Testis (tissue), 3 donors: ENCODE results near the gene PARVG. TPM values are rescaled to one million over a fixed set of nuclear protein-coding genes. Genes with fewer than 3 reads are reported as not detected.
"Not testable (repeated sequence)": the region's sequence is repeated elsewhere in the genome, so short reads cannot be mapped to it uniquely, and the experiment has no call there.

ENCODE experiments used
- DNase-seq: peaks from one replicate; pipeline ENCODE4 v3.0.0-alpha.2; 2019
- H3K27ac ChIP-seq, 2 donors: fragments of 200-600 bp; sonication (generic); one replicate each; pipeline ENCODE4 v1.5.1; 2019
- H3K27me3 ChIP-seq: fragments of 200-600 bp; sonication (generic); one replicate; pipeline ENCODE4 v1.5.1; 2019
- H3K36me3 ChIP-seq: fragments of 200-600 bp; sonication (generic); one replicate; pipeline ENCODE4 v1.5.1; 2017; ENCODE audit warnings: low read depth; ENCODE audit errors: missing control alignments
- H3K4me1 ChIP-seq: fragments of 200-600 bp; sonication (generic); one replicate; pipeline ENCODE4 v1.5.1; 2019
- H3K4me3 ChIP-seq, 2 donors: fragments of 200-600 bp; sonication (generic); one replicate each; pipeline ENCODE4 v1.5.1; 2017 to 2019
- H3K9me3 ChIP-seq: fragments of 200-600 bp; sonication (generic); one replicate; pipeline ENCODE4 v1.5.1; 2017
- POLR2A ChIP-seq: fragments of 450-650 bp; IDR thresholded peaks from one replicate; pipeline ENCODE4 v1.6.1; 2017; ENCODE audit warnings: antibody characterized with exemption, mild to moderate bottlenecking, moderate library complexity
- WGBS, 2 donors: methylation state at CpG; one replicate each; pipeline ENCODE4 v1.1.5; 2018; 5-methylcytosine and 5-hydroxymethylcytosine counted together
- intact Hi-C: fragments of 100-400 bp; cut with DNase I; formaldehyde crosslinking; loops from one replicate; pipeline ENCODE4 v1.15.1; 2023; ENCODE audit warnings: low total_unique reads
- polyA plus RNA-seq: library from polyadenylated mRNA; stranded (reverse); fragments of 350-450 nt; fragmentation: Illumina TruSeq; extraction: RNeasy Lipid Tissue Mini Kit (QIAGEN cat#74804); gene quantifications from one replicate; pipeline ENCODE4 v1.2.3, GENCODE V29; 2014; ENCODE audit warnings: low read depth, low replicate concordance; ENCODE audit not compliant: insufficient read depth
- total RNA-seq, 2 donors: library from RNA; depleted of rRNA; stranded (reverse); fragments of >200 nt; gene quantifications; one replicate each; pipeline ENCODE4 v1.2.3, GENCODE V29; 2016
- TF ChIP-seq, protein P1 (sequence below), 3 experiments: fragments of 450-650 bp in 2 of 3; fragments of 200-600 bp in 1 of 3; sonication (generic) in 1 of 3; IDR thresholded peaks; one replicate each; pipeline ENCODE4 v1.5.1; 2016 to 2019; ENCODE audit warnings: antibody characterized with exemption in 3 of 3, mild to moderate bottlenecking in 2 of 3, moderate library complexity in 1 of 3

PARVG gene
- total and polyA plus RNA-seq, 3 donors from 2014 or later: 7.2 to 14.1 (median 9.7) TPM

DNA sequence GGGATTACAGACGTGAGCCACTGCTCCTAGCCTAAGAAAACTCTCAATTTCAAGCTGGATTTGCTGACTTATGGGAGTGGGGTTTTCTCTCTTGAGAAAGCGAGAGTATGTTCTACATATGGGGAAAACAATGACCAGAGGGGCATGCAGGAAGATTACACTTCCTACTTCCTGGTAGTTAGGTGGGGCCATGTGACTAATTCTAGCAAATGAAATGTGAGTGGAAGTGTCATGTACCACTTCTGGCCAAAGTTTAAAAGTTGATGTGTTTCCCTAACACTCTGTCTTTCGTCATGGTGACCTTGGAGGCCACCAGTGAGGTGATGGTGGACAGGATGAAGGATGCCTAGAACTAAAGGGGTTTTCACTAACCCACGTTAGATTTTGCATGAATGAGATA is 50.5 kb downstream of the PARVG start:
- intact Hi-C loops: no loop called here

DNA sequence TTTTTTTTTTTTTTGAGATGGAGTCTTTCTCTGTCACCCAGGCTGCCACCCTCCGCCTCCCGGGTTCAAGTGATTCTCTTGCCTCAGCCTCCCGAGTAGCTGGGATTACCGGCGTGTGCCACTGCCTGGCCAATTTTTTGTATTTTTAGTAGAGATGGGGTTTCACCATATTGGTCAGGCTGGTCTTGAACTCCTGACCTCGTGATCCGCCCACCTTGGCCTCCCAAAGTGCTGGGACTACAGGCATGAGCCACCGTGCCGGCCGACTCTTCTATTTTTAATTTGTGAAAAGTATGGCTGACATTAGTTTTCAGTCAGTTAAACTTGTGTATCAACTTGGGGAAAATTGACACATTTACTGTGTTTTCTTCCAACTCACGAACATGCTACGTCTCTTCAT is 53.6 kb downstream of the PARVG start:
- H3K9me3 ChIP-seq, H3K36me3 ChIP-seq, H3K27me3 ChIP-seq, DNase-seq, H3K4me1 ChIP-seq, intact Hi-C loops, H3K27ac ChIP-seq, H3K4me3 ChIP-seq: not testable (repeated sequence)
- WGBS, 2 donors: 85 to 94% methylated on average over 12 of the region's 12 CpGs

More for the DNA sequence above, 50.5 kb downstream of the PARVG start:
- Histone ChIP-seq H3K4me3 (no peak overlapping the region), H3K27me3 (no peaks in the 10 kb centered on the region), H3K4me1 (no peaks in the 10 kb centered on the region), H3K9me3 (no peaks in the 10 kb centered on the region), H3K36me3 (no peaks in the 10 kb centered on the region), H3K27ac (no peak overlapping the region)
- 79 to 82% methylated on average over 4 of the region's 4 CpGs for WGBS, 2 donors
- DNase-seq: no peak
- no peak for TF ChIP-seq POLR2A
- TF ChIP-seq, protein P1, sequence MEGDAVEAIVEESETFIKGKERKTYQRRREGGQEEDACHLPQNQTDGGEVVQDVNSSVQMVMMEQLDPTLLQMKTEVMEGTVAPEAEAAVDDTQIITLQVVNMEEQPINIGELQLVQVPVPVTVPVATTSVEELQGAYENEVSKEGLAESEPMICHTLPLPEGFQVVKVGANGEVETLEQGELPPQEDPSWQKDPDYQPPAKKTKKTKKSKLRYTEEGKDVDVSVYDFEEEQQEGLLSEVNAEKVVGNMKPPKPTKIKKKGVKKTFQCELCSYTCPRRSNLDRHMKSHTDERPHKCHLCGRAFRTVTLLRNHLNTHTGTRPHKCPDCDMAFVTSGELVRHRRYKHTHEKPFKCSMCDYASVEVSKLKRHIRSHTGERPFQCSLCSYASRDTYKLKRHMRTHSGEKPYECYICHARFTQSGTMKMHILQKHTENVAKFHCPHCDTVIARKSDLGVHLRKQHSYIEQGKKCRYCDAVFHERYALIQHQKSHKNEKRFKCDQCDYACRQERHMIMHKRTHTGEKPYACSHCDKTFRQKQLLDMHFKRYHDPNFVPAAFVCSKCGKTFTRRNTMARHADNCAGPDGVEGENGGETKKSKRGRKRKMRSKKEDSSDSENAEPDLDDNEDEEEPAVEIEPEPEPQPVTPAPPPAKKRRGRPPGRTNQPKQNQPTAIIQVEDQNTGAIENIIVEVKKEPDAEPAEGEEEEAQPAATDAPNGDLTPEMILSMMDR (IDR thresholded peaks at IDR 0.05): no peak

DNA sequence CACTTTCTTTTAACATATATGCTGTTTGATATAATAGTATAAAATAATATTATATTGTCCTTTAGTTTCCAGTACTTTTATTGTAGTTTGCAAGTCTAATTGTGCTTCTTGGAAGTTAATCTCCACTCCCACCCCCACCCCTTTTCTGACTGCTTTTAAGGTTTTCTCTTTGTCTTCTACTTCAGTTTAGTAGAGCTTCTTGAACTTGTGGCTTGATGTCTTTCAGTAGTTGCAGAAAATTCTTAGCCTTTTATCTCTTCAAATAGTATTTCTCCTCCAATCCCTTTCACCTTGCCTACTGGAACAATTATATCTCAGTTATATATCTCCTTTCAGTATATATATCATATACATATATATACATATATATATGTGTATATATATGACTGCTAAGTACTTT is 56.6 kb downstream of the PARVG start:
- Histone ChIP-seq H3K27ac (no peak overlapping the region), H3K27me3 (no peaks in the 10 kb centered on the region), H3K4me3 (no peak overlapping the region), H3K36me3 (no peaks in the 10 kb centered on the region), H3K9me3 (no peaks in the 10 kb centered on the region), H3K4me1 (no peaks in the 10 kb centered on the region)
- intact Hi-C loops: no loop called here
- no peak for TF ChIP-seq POLR2A
- TF ChIP-seq, protein P1 (IDR thresholded peaks at IDR 0.05): no peak
- no peak for DNase-seq

GRCh38 chr22:44241121-44241520 is 60.4 kb downstream of the PARVG start:
- H3K4me1 ChIP-seq, intact Hi-C loops, H3K4me3 ChIP-seq, H3K27ac ChIP-seq, DNase-seq, H3K27me3 ChIP-seq, H3K36me3 ChIP-seq, H3K9me3 ChIP-seq: not testable (repeated sequence)
- 93% methylated on average over 3 of the region's 3 CpGs for WGBS, 2 donors

DNA sequence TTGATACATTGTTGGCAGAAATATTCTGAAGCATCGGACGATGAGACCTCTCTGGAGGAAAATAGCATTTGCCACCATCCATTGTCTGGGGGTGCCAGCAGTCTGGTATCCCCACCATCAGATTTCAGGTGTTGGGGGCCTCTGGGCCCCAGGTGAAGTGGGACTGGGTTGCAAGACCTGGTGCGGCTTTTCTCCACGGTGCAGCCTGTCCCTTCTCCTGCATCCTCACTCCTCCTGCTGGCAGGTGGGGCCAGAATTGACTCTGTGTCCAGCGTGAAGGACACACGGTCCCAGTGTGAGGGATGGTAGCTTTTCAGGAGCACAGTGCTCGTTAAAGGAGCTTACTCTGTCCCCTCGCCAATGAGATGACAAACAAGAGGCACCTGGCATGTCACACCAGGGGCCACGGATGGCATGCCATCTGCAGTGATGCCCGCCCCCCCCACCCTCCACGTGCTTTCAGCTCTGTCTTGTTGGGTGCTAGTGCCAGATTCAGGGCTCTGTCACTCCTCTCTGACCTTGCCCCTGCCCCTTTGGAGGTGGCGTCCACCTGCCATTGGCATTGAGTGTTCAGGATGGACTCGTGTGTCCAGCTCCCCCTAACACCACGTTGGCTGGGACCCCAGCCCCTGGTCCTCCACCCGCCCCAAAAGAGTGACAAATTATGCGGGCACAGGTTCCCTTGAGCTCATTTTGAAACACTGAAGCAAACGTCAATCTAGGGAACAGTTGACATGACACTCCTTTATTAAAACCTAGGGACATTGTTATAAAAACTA is 62.4 kb downstream of the PARVG start:
- no peak overlapping the region for H3K4me3 ChIP-seq
- no peaks in the 10 kb centered on the region for H3K36me3 ChIP-seq
- DNase-seq: no peak
- no peaks in the 10 kb centered on the region for H3K9me3 ChIP-seq
- TF ChIP-seq POLR2A: no peak
- TF ChIP-seq, protein P1 (IDR thresholded peaks at IDR 0.05): no peak
- no peaks in the 10 kb centered on the region for H3K4me1 ChIP-seq
- intact Hi-C loops: no loop called here
- H3K27ac ChIP-seq: no peak overlapping the region
- no peaks in the 10 kb centered on the region for H3K27me3 ChIP-seq
- 55 to 57% methylated on average over 12 to 17 of the region's 17 CpGs for WGBS, 2 donors

DNA sequence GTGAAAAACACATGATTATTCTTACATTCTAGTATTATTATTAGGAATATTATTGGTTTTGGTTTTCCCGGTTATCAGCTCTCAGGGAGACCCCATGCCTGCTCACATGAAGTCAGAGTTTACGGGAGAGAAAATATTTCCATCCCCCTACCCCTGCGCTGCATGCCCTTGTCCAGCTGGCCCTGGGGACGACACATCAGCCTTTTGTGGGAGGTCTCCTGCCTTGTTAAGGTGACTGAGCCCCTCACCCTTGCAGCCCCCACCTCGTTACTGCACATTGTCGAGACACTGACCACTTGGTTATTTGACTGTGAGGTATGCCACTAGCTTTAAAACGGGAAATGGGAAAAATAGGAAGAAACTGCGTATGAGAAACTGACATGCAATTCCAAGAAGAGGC is 63.0 kb downstream of the PARVG start:
- no peaks in the 10 kb centered on the region for H3K9me3 ChIP-seq
- no peak overlapping the region for H3K4me3 ChIP-seq
- TF ChIP-seq, protein P1 (IDR thresholded peaks at IDR 0.05): no peak
- no peak for TF ChIP-seq POLR2A
- no peak for DNase-seq
- no peak overlapping the region for H3K27ac ChIP-seq
- H3K27me3 ChIP-seq: no peaks in the 10 kb centered on the region
- intact Hi-C loops: no loop called here
- H3K36me3 ChIP-seq: no peaks in the 10 kb centered on the region
- 76 to 79% methylated on average over 8 of the region's 8 CpGs for WGBS, 2 donors
- no peaks in the 10 kb centered on the region for H3K4me1 ChIP-seq
